Liver (tissue), 9 donors: ENCODE results near the gene STAT1. TPM values are rescaled to one million over a fixed set of nuclear protein-coding genes. Genes with fewer than 3 reads are reported as not detected.

Source experiments
- DNase-seq: peaks from one replicate; pipeline ENCODE4 v3.0.0-alpha.2; 2017; ENCODE audit warnings: low spot score
- H3K27ac ChIP-seq, 2 donors: one replicate each; pipeline ENCODE4 v1.7.0; 2013; ENCODE audit warnings: inconsistent platforms in 2 of 2, low read length in 2 of 2, control low read depth in 1 of 2, low read depth in 1 of 2, mild to moderate bottlenecking in 1 of 2
- H3K27me3 ChIP-seq, 4 donors: one replicate each; pipeline versions ENCODE4 v1.6.1 to v1.7.0; 2013; ENCODE audit warnings: low read length in 3 of 4, inconsistent platforms in 1 of 4, mild to moderate bottlenecking in 1 of 4, moderate library complexity in 1 of 4; ENCODE audit not compliant: control insufficient read depth in 4 of 4, insufficient read depth in 4 of 4
- H3K36me3 ChIP-seq, 4 donors: one replicate each; pipeline versions ENCODE4 v1.6.1 to v1.7.0; 2013; ENCODE audit warnings: low read length in 3 of 4, mild to moderate bottlenecking in 3 of 4, low read depth in 1 of 4, moderate library complexity in 1 of 4; ENCODE audit not compliant: control insufficient read depth in 4 of 4, insufficient read depth in 3 of 4
- H3K4me1 ChIP-seq, 4 donors: one replicate each; pipeline versions ENCODE4 v1.6.1 to v1.7.0; 2013; ENCODE audit warnings: low read length in 3 of 4, mild to moderate bottlenecking in 3 of 4, moderate library complexity in 1 of 4; ENCODE audit not compliant: control insufficient read depth in 4 of 4, insufficient read depth in 4 of 4
- H3K4me3 ChIP-seq, 3 donors: one replicate each; pipeline versions ENCODE4 v1.6.1 to v1.7.0; 2013; ENCODE audit warnings: low read length in 3 of 3, control low read depth in 1 of 3, low read depth in 1 of 3, mild to moderate bottlenecking in 1 of 3
- H3K9ac ChIP-seq, 2 donors: one replicate each; pipeline ENCODE4 v1.7.0; 2013; ENCODE audit warnings: low read length in 2 of 2, mild to moderate bottlenecking in 2 of 2, moderate library complexity in 2 of 2, control low read depth in 1 of 2, low read depth in 1 of 2
- H3K9me3 ChIP-seq, 4 donors: one replicate each; pipeline versions ENCODE4 v1.6.1 to v1.7.0; 2013; ENCODE audit warnings: low read length in 3 of 4; ENCODE audit not compliant: control insufficient read depth in 4 of 4
- ATF3 ChIP-seq: IDR thresholded peaks from 2 replicates; pipeline ENCODE4 v1.6.1; 2016; ENCODE audit warnings: antibody characterized with exemption
- CTCF ChIP-seq: fragments of 150-350 bp; IDR thresholded peaks from 2 replicates; pipeline ENCODE4 v1.5.1; 2017; ENCODE audit warnings: improper control_type of control experiment, low read depth, low read length; ENCODE audit not compliant: missing input control
- EGR1 ChIP-seq, 2 donors: IDR thresholded peaks; 2 replicates each; pipeline ENCODE4 v1.6.1; 2016 to 2018; ENCODE audit warnings: antibody characterized with exemption in 2 of 2, low read depth in 2 of 2
- FOXA1 ChIP-seq: IDR thresholded peaks from 2 replicates; pipeline ENCODE4 v1.6.1; 2016; ENCODE audit warnings: antibody characterized with exemption
- FOXA2 ChIP-seq: IDR thresholded peaks from 2 replicates; pipeline ENCODE4 v1.6.1; 2016; ENCODE audit warnings: antibody characterized with exemption
- GABPA ChIP-seq, 2 donors: IDR thresholded peaks in 1 of 2; conservative IDR thresholded peaks in 1 of 2; 2 replicates each; pipeline ENCODE4 v1.6.1; 2016; ENCODE audit warnings: antibody characterized with exemption in 2 of 2, mild to moderate bottlenecking in 1 of 2, moderate library complexity in 1 of 2
- HNF4A ChIP-seq, 2 donors: conservative IDR thresholded peaks; 2 replicates each; pipeline ENCODE4 v1.6.1; 2016; ENCODE audit warnings: antibody characterized with exemption in 2 of 2, mild to moderate bottlenecking in 2 of 2
- HNF4G ChIP-seq: IDR thresholded peaks from 2 replicates; pipeline ENCODE4 v1.6.1; 2016; ENCODE audit warnings: antibody characterized with exemption
- JUND ChIP-seq, 2 donors: IDR thresholded peaks; 2 replicates each; pipeline ENCODE4 v1.6.1; 2016; ENCODE audit warnings: antibody characterized with exemption in 2 of 2
- MAX ChIP-seq: IDR thresholded peaks from 2 replicates; pipeline ENCODE4 v1.6.1; 2016; ENCODE audit warnings: antibody characterized with exemption
- NR2F2 ChIP-seq: IDR thresholded peaks from 2 replicates; pipeline ENCODE4 v1.6.1; 2016; ENCODE audit warnings: antibody characterized with exemption
- RAD21 ChIP-seq, 2 donors: IDR thresholded peaks; 2 replicates each; pipeline ENCODE4 v1.6.1; 2016; ENCODE audit warnings: antibody characterized with exemption in 2 of 2, mild to moderate bottlenecking in 2 of 2
- REST ChIP-seq: IDR thresholded peaks from 2 replicates; pipeline ENCODE4 v1.6.1; 2016; ENCODE audit warnings: antibody characterized with exemption, mild to moderate bottlenecking
- RXRA ChIP-seq, 2 donors: IDR thresholded peaks; 2 replicates each; pipeline ENCODE4 v1.6.1; 2017 to 2018; ENCODE audit warnings: antibody characterized with exemption in 2 of 2, mild to moderate bottlenecking in 1 of 2
- SP1 ChIP-seq: IDR thresholded peaks from 2 replicates; pipeline ENCODE4 v1.6.1; 2018; ENCODE audit warnings: antibody characterized with exemption, mild to moderate bottlenecking
- TAF1 ChIP-seq: conservative IDR thresholded peaks from 2 replicates; pipeline ENCODE4 v1.6.1; 2016; ENCODE audit warnings: antibody characterized with exemption, mild to moderate bottlenecking
- YY1 ChIP-seq: IDR thresholded peaks from 2 replicates; pipeline ENCODE4 v1.6.1; 2016; ENCODE audit warnings: antibody characterized with exemption, mild to moderate bottlenecking
- ZBTB33 ChIP-seq: IDR thresholded peaks from 2 replicates; pipeline ENCODE4 v1.6.1; 2016; ENCODE audit warnings: antibody characterized with exemption
- WGBS: extraction: QIAGEN DNeasy Blood & Tissue Kit; methylation state at CpG from one replicate; pipeline ENCODE4 v1.1.7; 2013; 5-methylcytosine and 5-hydroxymethylcytosine counted together
- polyA plus RNA-seq, 2 donors: library from polyadenylated mRNA; stranded (reverse) in 1 of 2; unstranded in 1 of 2; fragments of 200-250 nt in 1 of 2; fragments of >200 nt in 1 of 2; fragmentation: Nextera tagmentation in 1 of 2; extraction: Ambion mirVana in 1 of 2; gene quantifications; one replicate each; pipeline versions ENCODE4 v1.2.1 to v1.2.3, GENCODE V29; 2013 to 2015
- total RNA-seq, 2 donors: library from RNA; depleted of rRNA; stranded (reverse); fragments of >200 nt; gene quantifications; one replicate each; pipeline ENCODE4 v1.2.3, GENCODE V29; 2014
- donor health status: healthy.
- donor health status: healthy.
- donor health status: healthy.
- donor health status: healthy.
- donor health status: healthy.

Gene STAT1
- total and polyA plus RNA-seq, 4 donors: 26.2 to 78.7 (median 45.6) TPM

- Histone ChIP-seq H3K4me1 (peaks cover 0 to 18% (median 8%) of the 10 kb centered on the region in 4 donors), H3K9me3 (no peaks in the 10 kb centered on the region), H3K9ac (peak overlapping the region; percentile 93 to 97), H3K27ac (peak overlapping the region; percentile 94 to 99), H3K27me3 (no peaks in the 10 kb centered on the region), H3K36me3 (no peaks in the 10 kb centered on the region), H3K4me3 (peak overlapping the region; percentile 63 to 98 (median 80))
- WGBS: under 1% methylated on average over 59 of the region's 59 CpGs
- peak; percentile 96 for DNase-seq
- TF ChIP-seq HNF4A (conservative IDR thresholded peaks at IDR 0.05) (peak; percentile 22 to 38), HNF4G (peak; percentile 19), SP1 (peak; percentile 88), TAF1 (peak; percentile 70), YY1 (peak; percentile 54), FOXA2 (no peak), NR2F2 (no peak), REST (peak; percentile 93), CTCF (peak; percentile 25), ATF3 (peak; percentile 18), FOXA1 (peak; percentile 76), JUND (IDR thresholded peaks at IDR 0.05) (peak; percentile 44 to 53), ZBTB33 (peak; percentile 98), GABPA (IDR thresholded peaks at IDR 0.05 in 1 of 2, conservative IDR thresholded peaks at IDR 0.05 in 1 of 2) (peak in 1 of 2 donors; percentile 89), EGR1 (IDR thresholded peaks at IDR 0.05; ENCODE audit: low read depth in 2 of 2) (peak; percentile 98 to 99), RXRA (IDR thresholded peaks at IDR 0.05) (peak; percentile 49 to 52), MAX (peak; percentile 99), RAD21 (IDR thresholded peaks at IDR 0.05) (peak; percentile 41 to 42)
Observed at GRCh38 chr2:191020221-191020741, 6.3 kb upstream of the STAT1 start.
